HG03460 (cell line): ENCODE results near the gene NBR1.
"Not testable (repeated sequence)": the region's sequence is repeated elsewhere in the genome, so short reads cannot be mapped to it uniquely, and the experiment has no call there.

Experiments used
- ATAC-seq: cut with Tn5 transposase; IDR thresholded peaks from one replicate; pipeline ENCODE4 v1.9.1; 2021; ENCODE audit not compliant: unreplicated experiment

The NBR1 gene, protein sequence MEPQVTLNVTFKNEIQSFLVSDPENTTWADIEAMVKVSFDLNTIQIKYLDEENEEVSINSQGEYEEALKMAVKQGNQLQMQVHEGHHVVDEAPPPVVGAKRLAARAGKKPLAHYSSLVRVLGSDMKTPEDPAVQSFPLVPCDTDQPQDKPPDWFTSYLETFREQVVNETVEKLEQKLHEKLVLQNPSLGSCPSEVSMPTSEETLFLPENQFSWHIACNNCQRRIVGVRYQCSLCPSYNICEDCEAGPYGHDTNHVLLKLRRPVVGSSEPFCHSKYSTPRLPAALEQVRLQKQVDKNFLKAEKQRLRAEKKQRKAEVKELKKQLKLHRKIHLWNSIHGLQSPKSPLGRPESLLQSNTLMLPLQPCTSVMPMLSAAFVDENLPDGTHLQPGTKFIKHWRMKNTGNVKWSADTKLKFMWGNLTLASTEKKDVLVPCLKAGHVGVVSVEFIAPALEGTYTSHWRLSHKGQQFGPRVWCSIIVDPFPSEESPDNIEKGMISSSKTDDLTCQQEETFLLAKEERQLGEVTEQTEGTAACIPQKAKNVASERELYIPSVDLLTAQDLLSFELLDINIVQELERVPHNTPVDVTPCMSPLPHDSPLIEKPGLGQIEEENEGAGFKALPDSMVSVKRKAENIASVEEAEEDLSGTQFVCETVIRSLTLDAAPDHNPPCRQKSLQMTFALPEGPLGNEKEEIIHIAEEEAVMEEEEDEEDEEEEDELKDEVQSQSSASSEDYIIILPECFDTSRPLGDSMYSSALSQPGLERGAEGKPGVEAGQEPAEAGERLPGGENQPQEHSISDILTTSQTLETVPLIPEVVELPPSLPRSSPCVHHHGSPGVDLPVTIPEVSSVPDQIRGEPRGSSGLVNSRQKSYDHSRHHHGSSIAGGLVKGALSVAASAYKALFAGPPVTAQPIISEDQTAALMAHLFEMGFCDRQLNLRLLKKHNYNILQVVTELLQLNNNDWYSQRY

DNA sequence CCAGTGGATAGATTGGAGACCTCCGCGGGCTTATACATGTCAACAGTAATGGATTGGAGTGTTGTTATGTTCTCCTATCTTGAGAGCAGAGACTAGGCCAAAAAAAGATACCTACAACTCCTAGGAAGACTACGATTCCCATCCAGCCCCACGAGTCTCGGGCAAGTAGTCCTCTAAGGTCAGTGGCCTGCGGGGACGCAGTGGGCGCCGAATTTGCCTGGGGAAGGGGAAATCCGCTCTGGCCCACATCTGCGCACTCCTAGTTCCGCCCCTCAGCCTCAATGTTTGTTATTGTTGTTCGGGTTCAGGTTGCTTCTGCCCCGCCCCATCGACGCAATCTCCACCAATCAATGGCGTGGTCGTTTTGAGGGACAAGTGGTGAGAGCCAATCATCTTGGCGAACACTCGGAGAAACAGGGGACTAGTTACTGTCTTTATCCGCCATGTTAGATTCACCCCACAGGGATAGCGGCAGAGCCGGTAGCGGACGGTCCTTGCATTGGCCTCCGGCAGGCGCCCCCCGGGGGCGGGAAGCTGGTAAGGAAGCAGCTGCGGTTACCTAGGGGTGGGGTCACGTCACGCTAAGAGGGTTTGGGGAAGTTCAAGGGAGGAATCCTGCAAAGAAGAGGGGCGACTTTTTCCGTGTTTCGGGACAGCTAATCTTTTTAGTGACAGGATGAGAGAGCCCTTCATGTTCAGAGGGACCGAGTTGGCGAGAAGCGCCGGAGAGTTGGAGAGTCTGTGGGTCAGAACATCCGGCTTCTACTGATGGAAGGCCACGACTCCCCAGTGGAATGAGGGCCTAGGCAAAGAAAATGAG is at the start of gene NBR1:
Gene NBR1, plus strand, starts transcription at position 449 of the 820 bp plus-strand sequence. CDS start 4,586 bp downstream, outside the sequence.
- ATAC-seq: peak; percentile 73

DNA sequence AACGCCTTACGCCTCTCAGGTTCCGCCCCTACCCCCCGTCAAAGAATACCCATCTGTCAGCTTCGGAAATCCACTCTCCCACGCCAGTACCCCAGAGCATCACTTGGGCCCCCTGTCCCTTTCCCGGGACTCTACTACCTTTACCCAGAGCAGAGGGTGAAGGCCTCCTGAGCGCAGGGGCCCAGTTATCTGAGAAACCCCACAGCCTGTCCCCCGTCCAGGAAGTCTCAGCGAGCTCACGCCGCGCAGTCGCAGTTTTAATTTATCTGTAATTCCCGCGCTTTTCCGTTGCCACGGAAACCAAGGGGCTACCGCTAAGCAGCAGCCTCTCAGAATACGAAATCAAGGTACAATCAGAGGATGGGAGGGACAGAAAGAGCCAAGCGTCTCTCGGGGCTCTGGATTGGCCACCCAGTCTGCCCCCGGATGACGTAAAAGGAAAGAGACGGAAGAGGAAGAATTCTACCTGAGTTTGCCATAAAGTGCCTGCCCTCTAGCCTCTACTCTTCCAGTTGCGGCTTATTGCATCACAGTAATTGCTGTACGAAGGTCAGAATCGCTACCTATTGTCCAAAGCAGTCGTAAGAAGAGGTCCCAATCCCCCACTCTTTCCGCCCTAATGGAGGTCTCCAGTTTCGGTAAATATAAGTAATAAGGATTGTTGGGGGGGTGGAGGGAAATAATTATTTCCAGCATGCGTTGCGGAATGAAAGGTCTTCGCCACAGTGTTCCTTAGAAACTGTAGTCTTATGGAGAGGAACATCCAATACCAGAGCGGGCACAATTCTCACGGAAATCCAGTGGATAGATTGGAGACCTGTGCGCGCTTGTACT is 45.7 kb upstream of the NBR1 start, which contains the start of gene BRCA1:
Gene BRCA1, minus strand, starts transcription at position 232 of the 834 bp plus-strand sequence. CDS start 1,268 bp downstream, outside the sequence.
- ATAC-seq: peak; percentile 97

DNA sequence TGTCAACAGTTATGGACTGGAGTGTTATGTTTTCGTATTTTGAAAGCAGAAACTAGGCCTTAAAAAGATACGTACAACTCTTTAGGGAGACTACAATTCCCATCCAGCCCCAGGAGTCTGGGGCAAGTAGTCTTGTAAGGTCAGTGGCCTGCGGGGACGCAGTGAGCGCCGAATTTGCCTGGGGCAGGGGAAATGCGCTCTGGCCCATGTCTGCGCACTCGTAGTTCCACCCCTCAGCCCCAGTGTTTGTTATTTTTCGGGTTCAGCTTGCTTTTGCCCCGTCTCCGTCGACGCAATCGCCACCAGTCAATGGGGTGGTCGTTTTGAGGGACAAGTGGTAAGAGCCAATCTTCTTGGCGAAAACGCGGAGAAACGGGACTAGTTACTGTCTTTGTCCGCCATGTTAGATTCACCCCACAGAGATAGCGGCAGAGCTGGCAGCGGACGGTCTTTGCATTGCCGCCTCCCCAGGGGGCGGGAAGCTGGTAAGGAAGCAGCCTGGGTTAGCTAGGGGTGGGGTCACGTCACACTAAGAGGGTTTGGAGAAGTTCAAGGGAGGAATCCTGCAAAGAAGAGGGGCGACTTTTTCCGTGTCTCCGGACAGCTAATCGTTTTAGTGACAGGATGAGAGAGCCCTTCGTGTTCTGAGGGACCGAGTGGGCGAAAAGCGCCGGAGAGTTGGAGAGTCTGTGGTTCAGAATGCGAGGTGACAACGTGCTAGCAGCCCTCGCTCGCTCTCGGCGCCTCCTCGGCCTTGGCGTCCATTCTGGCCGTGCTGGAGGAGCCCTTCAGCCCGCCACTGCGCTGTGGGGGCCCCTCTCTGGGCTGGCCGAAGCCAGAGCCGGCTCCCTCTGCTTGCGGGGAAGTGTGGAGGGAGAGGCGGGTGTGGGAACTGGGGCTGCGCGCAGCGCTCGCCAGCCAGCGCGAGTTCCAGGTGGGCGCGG is 44.8 kb upstream of the NBR1 start:
- ATAC-seq: no peak

DNA sequence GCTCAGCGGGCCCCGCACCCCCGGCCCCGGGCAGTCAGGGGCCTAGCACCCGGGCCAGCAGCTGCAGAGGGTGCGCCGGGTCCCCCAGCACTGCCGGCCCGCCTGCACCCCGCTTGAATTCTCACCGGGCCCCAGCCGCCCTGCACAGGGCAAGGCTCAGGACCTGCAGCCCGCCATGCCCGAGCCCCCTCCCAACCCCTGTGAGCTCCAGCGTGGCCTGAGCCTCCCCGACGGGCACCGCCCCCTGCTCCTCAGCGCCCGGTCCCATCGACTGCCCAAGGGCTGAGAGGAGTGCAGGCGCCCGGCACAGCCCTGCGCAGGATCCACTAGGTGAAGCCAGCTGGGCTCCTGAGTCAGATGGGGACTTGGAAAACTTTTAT is 44.1 kb upstream of the NBR1 start:
- no peak for ATAC-seq

DNA sequence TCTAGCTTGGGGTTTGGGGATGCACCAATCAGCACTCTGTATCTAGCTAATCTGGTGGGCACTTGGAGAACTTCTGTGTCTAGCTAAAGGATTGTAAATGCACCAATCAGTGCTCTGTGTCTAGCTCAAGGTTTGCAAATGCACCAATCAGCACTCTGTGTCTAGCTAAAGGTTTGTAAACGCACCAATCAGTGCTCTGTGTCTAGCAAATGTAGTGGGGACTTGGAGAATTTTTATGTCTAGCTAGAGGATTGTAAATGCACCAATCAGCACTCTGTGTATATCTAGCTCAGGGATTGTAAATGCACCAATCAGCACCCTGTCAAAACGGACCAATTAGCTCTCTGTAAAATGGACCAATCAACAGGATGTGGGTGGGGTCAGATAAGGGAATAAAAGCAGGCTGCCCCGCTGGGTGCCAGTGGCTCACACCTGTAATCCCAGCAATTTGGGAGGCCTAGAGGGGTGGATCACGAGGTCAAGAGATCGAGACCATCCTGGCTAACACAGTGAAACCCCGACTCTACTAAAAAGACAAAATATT is 43.6 kb upstream of the NBR1 start:
- ATAC-seq: not testable (repeated sequence)

DNA sequence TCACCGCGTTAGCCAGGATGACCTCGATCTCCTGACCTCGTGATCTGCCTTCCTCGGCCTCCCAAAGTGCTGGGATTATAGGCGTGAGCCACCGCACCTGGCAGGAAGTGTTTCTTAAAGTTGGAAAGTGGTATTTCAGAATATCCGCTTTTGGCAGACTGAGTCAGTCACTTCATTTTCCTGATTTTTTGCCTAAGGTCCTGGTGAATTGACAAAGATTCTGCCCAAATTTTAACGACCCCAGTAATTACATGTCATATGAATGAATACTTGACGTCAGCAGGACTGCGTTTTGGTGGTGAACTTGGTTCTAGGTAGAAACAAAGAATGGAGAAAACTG is 41.4 kb upstream of the NBR1 start:
- no peak for ATAC-seq

DNA sequence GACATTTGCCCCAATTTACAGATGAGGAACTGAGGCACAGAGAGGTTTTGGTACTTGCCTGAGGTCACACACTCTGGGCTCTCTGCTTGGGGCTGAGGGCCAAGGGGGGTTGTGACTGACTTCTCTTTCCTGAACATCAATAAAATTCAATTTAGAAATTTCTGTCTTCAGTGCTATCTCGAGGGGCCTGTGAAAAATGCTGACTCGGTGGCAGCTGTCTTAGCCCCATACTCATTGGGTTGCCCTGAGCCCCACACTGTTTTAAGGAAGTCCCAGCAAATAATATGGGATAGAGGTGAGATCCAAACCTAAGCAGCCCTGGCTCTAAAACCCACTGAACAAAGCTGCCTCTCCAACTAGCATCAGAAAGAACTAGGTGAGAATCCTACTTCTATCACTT is 38.9 kb upstream of the NBR1 start:
- no peak for ATAC-seq

DNA sequence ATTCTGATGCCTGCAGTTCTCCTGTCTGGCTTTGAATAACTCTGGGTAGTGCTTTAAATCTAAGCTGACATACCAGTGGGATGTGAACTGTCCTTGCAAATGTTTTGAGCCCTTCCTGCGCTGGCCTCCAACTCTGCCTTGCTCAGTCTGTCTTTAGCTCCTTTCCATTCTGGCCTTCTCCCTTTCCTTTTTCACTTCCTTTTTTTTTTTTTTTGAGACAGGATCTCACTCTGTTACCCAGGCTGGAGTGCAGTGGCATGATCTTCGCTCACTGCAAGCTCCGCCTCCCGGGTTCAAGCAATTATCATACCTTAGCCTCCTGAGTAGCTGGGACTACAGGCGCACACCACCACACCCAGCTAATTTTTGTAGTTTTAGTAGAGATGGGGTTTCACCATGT is 37.6 kb upstream of the NBR1 start:
- ATAC-seq: not testable (repeated sequence)

DNA sequence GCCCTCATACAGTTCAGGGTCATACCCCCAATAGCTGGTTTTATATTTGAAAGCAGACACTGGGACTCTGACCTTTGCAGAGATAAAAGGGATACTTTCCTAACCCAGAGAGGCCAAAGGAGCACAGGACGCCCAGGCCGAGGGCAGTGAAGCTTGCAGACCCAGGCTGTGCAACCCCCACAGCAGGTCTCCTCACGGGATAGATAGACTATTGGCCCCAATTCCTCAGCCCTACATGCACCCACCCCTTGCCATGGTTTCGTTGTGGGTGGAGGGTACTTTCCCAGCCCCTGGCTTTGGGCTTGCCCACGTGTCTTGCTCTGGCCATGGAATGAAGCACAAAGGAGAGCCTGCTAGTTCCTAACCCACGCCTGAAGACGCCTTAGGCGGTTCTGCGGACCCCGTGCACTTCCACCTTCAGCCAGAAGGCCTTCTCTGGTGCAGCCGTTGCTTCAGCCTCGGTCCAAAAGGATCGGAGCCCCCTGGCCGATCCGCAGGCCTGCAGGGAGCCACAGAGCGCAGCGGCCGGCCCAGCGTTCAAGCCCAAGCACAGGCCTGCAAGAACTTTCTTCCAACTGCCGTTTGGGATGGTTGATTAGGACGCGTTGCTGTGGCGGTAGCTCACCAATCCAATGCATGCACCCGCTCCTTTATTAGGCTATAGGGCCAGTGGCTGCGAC is 36.1 kb upstream of the NBR1 start:
- ATAC-seq: no peak

DNA sequence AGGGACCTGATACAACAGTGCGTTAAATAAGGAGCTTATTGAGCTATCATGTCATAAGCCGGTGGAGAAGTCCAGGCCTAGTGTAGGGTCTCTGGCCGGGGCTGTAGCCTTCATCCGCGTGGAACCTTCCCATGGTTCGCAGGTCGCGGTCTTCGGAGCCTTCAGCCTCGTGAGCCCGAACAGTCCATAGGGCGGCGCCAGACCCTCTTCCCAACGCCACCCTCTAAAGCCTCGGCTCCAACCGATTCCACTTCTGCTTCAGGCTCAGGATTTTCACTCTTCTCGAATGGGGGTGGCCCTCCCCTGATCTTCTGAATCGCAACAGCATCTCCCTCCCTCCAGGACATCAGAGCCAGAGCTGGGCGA is 35.6 kb upstream of the NBR1 start:
- ATAC-seq: no peak

DNA sequence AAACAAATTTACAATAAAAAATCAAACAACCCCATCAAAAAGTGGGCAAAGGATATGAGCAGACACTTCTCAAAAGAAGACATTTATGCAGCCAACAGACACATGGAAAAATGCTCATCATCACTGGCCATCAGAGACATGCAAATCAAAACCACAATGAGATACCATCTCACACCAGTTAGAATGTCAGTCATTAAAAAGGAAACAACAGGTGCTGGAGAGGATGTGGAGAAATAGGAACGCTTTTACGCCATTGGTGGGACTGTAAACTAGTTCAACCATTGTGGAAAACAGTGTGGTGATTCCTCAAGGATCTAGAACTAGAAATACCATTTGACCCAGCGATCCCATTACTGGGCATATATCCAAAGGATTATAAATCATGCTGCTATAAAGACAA is 34.4 kb upstream of the NBR1 start:
- not testable (repeated sequence) for ATAC-seq

DNA sequence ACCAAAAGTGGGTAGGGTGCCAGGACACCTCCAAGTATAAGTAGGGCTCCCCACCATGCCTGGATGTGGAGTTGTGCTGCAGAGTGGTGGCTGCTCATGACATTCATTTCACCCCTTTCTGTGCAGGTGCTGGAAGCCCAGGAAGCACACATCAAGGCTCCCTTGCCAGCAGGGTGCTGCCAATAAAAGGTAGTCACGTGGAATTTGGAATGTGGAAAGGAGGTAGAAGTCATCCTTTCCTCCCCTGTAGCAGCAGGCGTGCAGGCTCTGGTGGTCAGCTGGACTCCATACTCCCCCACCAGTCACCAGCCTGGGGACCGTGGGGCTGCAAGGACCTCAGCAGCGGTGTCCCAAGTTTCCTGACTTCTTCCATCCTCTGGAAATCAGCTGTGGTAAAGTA is 32.5 kb upstream of the NBR1 start:
- not testable (repeated sequence) for ATAC-seq

DNA sequence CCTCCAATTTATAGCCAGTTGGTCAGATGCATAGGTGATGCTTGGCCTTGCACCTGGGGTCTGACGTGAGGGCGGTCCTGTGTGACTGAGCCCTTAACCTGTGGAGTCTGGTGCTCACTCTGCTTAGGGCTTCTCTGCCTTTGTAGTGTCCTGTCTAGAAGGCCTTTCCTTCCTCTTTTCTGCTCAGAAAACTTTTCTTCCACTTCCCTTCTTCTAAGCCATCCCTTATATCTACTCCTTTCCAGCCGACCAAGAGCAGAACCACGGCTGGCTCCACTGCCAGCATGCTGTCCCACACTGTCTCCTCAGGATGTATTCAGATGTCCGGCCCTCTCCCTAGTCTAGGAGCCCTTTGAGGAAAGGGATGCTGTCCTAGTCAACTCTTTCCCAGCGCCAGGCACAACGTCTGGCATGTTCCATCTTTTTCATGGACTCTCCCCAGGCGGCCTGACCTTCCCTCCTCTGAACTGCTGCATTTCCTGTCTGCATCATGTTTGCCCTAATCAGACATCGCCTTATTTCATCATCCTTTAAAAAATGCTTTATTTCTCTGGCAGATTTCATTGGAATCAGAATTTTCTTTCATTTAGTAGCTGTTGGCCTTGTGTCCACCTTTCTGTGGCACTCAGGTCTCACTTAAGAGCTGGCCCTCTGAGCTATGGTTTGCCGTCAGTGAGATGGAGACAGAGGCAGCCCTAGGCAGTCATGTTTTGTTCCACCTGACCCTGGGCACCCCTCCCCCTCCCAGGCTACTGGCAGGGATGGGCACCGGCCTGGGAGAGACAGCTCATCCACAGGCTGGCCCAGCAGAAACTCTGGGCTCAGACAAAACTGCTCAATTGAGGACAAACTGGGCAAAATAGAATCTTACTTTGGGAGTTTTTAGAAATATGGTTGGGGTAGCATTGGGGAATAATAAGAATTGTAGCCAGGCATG is 30.4 kb upstream of the NBR1 start:
- ATAC-seq: no peak

DNA sequence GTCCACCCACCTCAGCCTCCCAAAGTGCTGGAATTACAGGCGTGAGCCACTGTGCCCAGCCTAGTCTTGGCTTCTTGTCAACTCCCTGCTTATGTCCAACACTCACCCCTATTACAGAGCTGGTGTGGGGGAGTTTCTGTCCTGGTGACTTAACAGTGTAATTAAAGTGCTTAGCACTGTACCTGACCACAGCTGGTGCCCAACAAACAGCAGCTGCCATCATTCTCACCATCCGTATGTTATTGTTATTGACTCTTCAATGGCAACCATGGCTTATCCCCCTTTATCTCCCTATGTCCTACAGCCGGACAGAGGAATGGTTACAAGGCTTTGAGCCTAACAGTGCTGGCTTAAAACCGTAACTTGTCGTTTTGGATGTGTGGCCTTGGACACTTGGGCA is 28.9 kb upstream of the NBR1 start:
- ATAC-seq: no peak

DNA sequence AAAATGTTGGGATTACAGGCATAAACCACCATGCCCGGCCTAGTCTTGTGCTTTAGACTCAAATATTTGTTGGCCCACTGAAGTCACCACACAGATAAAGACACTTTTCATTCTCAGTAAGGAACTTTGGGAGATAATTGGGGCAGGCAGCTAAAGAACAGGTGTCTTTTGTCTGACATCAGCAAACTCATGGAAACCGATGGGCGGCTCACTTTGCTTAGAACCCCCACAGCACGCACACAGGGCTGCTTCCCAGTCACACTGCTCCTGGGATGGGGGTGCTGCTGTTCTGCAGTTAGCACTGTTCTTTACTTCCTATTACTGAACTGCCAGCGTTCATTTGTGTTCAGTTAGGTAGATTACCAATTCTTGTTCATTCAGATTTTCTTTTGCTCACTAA is 27.8 kb upstream of the NBR1 start:
- ATAC-seq: no peak

DNA sequence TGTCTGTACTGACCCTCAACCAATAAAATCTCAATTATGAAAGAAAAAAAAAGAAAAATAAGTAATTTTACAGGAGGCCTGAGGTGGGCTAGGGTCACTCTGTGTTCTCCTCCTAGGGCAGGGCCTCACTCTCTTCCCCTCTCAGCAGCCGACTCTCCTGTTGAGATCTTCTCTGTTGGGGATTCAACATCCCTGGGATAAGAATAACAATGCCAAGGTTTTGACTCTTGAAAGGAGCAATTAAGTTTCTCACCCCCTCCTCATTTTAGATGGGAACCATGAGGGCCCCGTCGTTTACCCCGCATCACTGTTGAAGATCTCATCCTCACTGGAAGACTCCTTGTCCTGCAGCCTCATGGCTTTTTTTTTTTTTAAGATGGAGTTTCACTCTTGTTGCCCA is 24.4 kb upstream of the NBR1 start:
- ATAC-seq: no peak

DNA sequence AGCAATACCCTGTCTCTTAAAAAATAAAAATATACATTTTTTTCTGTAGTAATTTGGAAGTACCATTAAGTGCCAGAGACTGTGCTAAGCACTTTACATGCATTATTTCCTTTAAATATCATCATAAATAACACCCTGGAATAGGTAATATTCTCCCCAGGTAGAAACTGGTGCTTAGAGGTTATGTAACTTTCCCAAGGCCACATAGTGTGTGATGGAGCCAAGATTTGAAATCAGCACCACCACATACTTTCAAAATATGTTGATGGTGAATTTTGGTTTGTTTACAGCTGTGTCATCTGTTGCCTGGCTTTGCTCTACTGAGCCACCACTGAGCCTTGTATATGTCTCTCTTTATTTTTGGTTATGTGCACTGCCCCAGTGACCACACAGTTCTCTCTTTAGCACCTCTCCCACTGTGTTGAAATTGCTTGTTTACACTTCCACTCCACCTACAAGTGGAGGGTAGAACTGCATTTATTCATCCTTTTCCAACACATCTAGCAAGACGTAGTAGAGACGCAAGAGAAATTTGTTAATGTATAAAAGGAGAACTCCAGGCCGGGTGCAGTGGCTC is 19.0 kb upstream of the NBR1 start:
- ATAC-seq: no peak
